SK-N-SH (cell line): ENCODE measurements around the gene SLC5A8.

Experiments
- CTCF ChIP-seq: fragments of 200-600 bp; sonication (generic); IDR thresholded peaks from 2 replicates; pipeline ENCODE4 v1.6.1; 2017; ENCODE audit warnings: antibody characterized with exemption, mild to moderate bottlenecking, moderate library complexity
- EZH2phosphoT487 ChIP-seq: fragments of 200-600 bp; sonication (generic); IDR thresholded peaks from 2 replicates; pipeline ENCODE4 v1.6.1; 2017; ENCODE audit warnings: low read depth, mixed run types, mild to moderate bottlenecking, antibody characterized with exemption, moderate library complexity, borderline replicate concordance
- JUND ChIP-seq: IDR thresholded peaks from 2 replicates; pipeline ENCODE4 v1.4.0; 2012
- NRF1 ChIP-seq: IDR thresholded peaks from 2 replicates; pipeline ENCODE4 v1.6.1; 2012; ENCODE audit warnings: low read depth, mild to moderate bottlenecking, low read length
- SIN3A ChIP-seq: IDR thresholded peaks from 2 replicates; pipeline ENCODE4 v1.6.1; 2012; ENCODE audit warnings: low read depth, mild to moderate bottlenecking, low read length, moderate library complexity, borderline replicate concordance
- SMC3 ChIP-seq: IDR thresholded peaks from 2 replicates; pipeline ENCODE4 v1.6.1; 2012; ENCODE audit warnings: low read depth, low read length, improper control_type of control experiment

GRCh38 chr12:101166866-101167265 is 43.2 kb downstream of the SLC5A8 start:
- TF ChIP-seq NRF1 (no peak), SIN3A (no peak), CTCF (no peak), JUND (no peak), SMC3 (no peak), EZH2phosphoT487 (no peak)
